ENCODE results near the gene TPRN.

TPRN gene

GRCh38 chr9:137147793-137148160 lies 52.8 kb downstream of the TPRN start:
- Histone ChIP-seq H3K9ac (ENCODE audit: low read length) (no peak overlapping the region), H3K36me3 (ENCODE audit: control insufficient read depth, insufficient read depth, low read length) (no peaks in the 10 kb centered on the region), H3K4me3 (ENCODE audit: low read length) (no peak overlapping the region), H3K4me1 (ENCODE audit: control insufficient read depth, insufficient read depth, low read length) (peaks cover 4% of the 10 kb centered on the region), H3K27me3 (ENCODE audit: control insufficient read depth, insufficient read depth, low read length) (peaks cover 36% of the 10 kb centered on the region), H3K9me3 (ENCODE audit: control insufficient read depth, low read length) (no peaks in the 10 kb centered on the region)

- Histone ChIP-seq H3K27me3 (ENCODE audit: control insufficient read depth, insufficient read depth, low read length) (peaks cover 40% of the 10 kb centered on the region), H3K9me3 (ENCODE audit: control insufficient read depth, low read length) (no peaks in the 10 kb centered on the region), H3K36me3 (ENCODE audit: control insufficient read depth, insufficient read depth, low read length) (no peaks in the 10 kb centered on the region), H3K4me3 (ENCODE audit: low read length) (no peak overlapping the region), H3K4me1 (ENCODE audit: control insufficient read depth, insufficient read depth, low read length) (peaks cover 4% of the 10 kb centered on the region), H3K9ac (ENCODE audit: low read length) (no peak overlapping the region)
Measured at GRCh38 chr9:137147091-137147792, 53.3 kb downstream of the TPRN start.

GRCh38 chr9:137146527-137146918 lies 54.0 kb downstream of the TPRN start:
- Histone ChIP-seq H3K9ac (ENCODE audit: low read length) (no peak overlapping the region), H3K4me1 (ENCODE audit: control insufficient read depth, insufficient read depth, low read length) (peaks cover 4% of the 10 kb centered on the region), H3K9me3 (ENCODE audit: control insufficient read depth, low read length) (no peaks in the 10 kb centered on the region), H3K4me3 (ENCODE audit: low read length) (no peak overlapping the region), H3K27me3 (ENCODE audit: control insufficient read depth, insufficient read depth, low read length) (peaks cover 47% of the 10 kb centered on the region), H3K36me3 (ENCODE audit: control insufficient read depth, insufficient read depth, low read length) (no peaks in the 10 kb centered on the region)

- H3K27me3 ChIP-seq (ENCODE audit: control insufficient read depth, insufficient read depth, low read length), result peaks cover 53% of the 10 kb centered on the region
Measured at GRCh38 chr9:137145731-137146526, 54.6 kb downstream of the TPRN start.

GRCh38 chr9:137143459-137143858 lies 57.1 kb downstream of the TPRN start:
- H3K4me3 ChIP-seq (ENCODE audit: low read length), result no peak overlapping the region
- no peaks in the 10 kb centered on the region for H3K36me3 ChIP-seq (ENCODE audit: control insufficient read depth, insufficient read depth, low read length)
- peaks cover 65% of the 10 kb centered on the region for H3K27me3 ChIP-seq (ENCODE audit: control insufficient read depth, insufficient read depth, low read length)
- H3K9me3 ChIP-seq (ENCODE audit: control insufficient read depth, low read length), result no peaks in the 10 kb centered on the region
- H3K4me1 ChIP-seq (ENCODE audit: control insufficient read depth, insufficient read depth, low read length), result no peaks in the 10 kb centered on the region
- no peak overlapping the region for H3K9ac ChIP-seq (ENCODE audit: low read length)

More at GRCh38 chr9:137145731-137146526, 54.6 kb downstream of the TPRN start:
- no peaks in the 10 kb centered on the region for H3K36me3 ChIP-seq (ENCODE audit: control insufficient read depth, insufficient read depth, low read length)
- H3K4me3 ChIP-seq (ENCODE audit: low read length), result no peak overlapping the region
- H3K9ac ChIP-seq (ENCODE audit: low read length), result no peak overlapping the region
- H3K9me3 ChIP-seq (ENCODE audit: control insufficient read depth, low read length), result no peaks in the 10 kb centered on the region
- peaks cover 4% of the 10 kb centered on the region for H3K4me1 ChIP-seq (ENCODE audit: control insufficient read depth, insufficient read depth, low read length)

GRCh38 chr9:137141976-137142936 lies 58.3 kb downstream of the TPRN start:
- Histone ChIP-seq H3K4me1 (ENCODE audit: control insufficient read depth, insufficient read depth, low read length) (no peaks in the 10 kb centered on the region), H3K4me3 (ENCODE audit: low read length) (no peak overlapping the region), H3K9ac (ENCODE audit: low read length) (no peak overlapping the region), H3K27me3 (ENCODE audit: control insufficient read depth, insufficient read depth, low read length) (peaks cover 69% of the 10 kb centered on the region), H3K9me3 (ENCODE audit: control insufficient read depth, low read length) (no peaks in the 10 kb centered on the region), H3K36me3 (ENCODE audit: control insufficient read depth, insufficient read depth, low read length) (no peaks in the 10 kb centered on the region)

All from mucosa of stomach (tissue), 1 donor.